ENCODE results near the gene SRBD1.

GRCh38 chr2:45460825-45461224 lies 150.2 kb downstream of the SRBD1 start:
- no peak for TF ChIP-seq CTCF (IDR thresholded peaks at IDR 0.05)
- TF ChIP-seq POLR2A (IDR thresholded peaks at IDR 0.05), result no peak

All from lower leg skin (tissue), 3 donors.